ENCODE results near the gene FXYD6. TPM values are rescaled to one million over a fixed set of nuclear protein-coding genes. Genes with fewer than 3 reads are reported as not detected.

FXYD6 gene
- total RNA-seq, 4 donors from 2014 or later, result 4.8 to 15.9 (median 9.5) TPM

DNA sequence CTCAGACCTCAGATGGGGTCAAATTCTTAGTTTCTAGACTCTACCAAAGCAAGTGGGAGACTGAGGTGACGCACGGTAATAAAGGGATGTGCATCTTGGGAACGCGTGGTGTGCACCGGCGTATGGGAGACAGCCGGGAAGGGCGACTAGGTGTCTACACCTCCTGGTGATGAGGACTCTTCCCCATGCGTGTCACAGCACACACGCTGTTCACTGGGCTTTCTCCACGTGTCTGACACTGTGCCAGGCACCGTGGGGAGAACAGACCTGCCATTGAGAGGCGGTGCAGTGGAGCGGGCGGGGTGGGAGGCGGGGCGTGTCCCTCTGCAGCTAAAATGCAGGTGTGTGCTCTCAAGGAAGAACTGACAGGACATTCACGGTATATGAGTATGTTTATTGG lies 5.3 kb downstream of the FXYD6 start:
- DNase-seq (ENCODE audit: low spot score in 2 of 2), result no peak
- Histone ChIP-seq H3K36me3 (no peaks in the 10 kb centered on the region), H3K27ac (no peak overlapping the region), H3K9me3 (no peaks in the 10 kb centered on the region), H3K4me3 (no peak overlapping the region), H3K4me1 (peaks cover 37% of the 10 kb centered on the region), H3K27me3 (peaks cover 38% of the 10 kb centered on the region)
- TF ChIP-seq POLR2A (IDR thresholded peaks at IDR 0.05), result no peak
- TF ChIP-seq EP300 (IDR thresholded peaks at IDR 0.05), result no peak
- TF ChIP-seq, protein P1, sequence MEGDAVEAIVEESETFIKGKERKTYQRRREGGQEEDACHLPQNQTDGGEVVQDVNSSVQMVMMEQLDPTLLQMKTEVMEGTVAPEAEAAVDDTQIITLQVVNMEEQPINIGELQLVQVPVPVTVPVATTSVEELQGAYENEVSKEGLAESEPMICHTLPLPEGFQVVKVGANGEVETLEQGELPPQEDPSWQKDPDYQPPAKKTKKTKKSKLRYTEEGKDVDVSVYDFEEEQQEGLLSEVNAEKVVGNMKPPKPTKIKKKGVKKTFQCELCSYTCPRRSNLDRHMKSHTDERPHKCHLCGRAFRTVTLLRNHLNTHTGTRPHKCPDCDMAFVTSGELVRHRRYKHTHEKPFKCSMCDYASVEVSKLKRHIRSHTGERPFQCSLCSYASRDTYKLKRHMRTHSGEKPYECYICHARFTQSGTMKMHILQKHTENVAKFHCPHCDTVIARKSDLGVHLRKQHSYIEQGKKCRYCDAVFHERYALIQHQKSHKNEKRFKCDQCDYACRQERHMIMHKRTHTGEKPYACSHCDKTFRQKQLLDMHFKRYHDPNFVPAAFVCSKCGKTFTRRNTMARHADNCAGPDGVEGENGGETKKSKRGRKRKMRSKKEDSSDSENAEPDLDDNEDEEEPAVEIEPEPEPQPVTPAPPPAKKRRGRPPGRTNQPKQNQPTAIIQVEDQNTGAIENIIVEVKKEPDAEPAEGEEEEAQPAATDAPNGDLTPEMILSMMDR (IDR thresholded peaks at IDR 0.05), result no peak
- 63% methylated on average over 18 of the region's 18 CpGs for WGBS

DNA sequence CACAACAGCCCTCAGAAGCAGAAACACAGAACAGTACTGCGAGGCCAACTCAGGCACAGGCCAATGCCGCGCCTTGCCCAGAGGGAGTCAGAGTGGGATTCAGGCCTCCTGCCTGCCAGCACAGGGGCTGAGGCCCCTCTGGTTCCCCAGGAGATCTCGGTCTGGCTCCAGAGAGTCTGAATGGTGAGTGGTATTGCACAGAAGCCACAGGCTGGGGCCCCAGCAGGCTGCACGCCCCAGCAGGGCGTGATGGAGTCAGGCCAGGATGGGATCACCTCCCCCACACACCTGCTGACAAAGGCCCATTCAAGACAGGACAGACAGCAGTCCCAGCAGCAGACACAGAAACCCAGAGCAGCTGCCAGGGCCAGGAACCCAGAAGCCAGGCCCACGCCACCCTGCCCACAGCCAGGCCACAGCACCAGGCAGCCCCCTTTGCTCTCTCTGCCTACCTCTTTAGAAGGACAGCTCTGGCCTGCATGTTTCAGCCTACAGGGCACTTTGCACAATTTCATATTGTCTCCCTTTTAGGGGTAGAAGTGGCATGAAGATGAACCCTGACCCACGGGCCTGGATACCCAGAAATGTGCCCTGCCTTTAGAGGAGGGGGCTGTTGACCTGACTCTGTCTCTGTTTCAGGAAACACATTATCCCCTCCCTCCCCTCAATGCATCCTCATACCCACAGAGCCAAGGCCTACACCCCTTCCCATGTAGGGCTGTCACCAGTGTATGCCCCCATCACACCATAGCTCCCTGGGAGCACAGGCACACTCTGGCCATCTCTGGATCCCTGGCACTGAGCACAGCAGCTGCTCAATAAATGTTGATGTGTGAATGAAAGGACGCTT lies 6.1 kb downstream of the FXYD6 start:
- no peak for DNase-seq (ENCODE audit: low spot score in 2 of 2)
- H3K4me3 ChIP-seq, result no peak overlapping the region
- WGBS, result 78% methylated on average over 9 of the region's 9 CpGs
- H3K36me3 ChIP-seq, result no peaks in the 10 kb centered on the region
- peaks cover 29% of the 10 kb centered on the region for H3K4me1 ChIP-seq
- no peak for TF ChIP-seq POLR2A (IDR thresholded peaks at IDR 0.05)
- TF ChIP-seq POLR2AphosphoS5 (IDR thresholded peaks at IDR 0.05), result no peak
- no peak for TF ChIP-seq EP300 (IDR thresholded peaks at IDR 0.05)
- TF ChIP-seq, protein P1 (IDR thresholded peaks at IDR 0.05), result no peak
- H3K9me3 ChIP-seq, result no peaks in the 10 kb centered on the region
- H3K27ac ChIP-seq, result no peak overlapping the region
- H3K27me3 ChIP-seq, result peaks cover 30% of the 10 kb centered on the region

DNA sequence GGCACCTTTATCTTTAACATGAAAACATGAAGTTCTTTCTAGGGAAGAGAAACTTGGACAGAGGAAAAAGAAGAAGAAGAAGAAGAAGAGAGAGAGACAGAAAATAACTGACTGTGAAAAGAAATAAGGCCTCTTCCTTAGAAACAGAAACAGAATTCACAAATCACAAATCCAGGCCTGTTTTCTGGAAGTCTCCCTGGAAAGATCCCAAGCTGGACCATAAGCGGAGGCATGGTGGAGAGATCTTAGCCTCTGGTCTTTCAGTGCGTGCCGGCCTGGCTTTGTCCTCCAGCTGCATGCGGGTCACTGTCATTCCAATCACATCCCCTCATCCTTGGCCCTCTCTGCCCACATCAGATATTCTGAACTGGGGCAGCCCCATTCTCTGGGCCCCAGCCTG lies 6.9 kb downstream of the FXYD6 start:
- H3K4me1 ChIP-seq, result peaks cover 22% of the 10 kb centered on the region
- WGBS, result 63% methylated on average over 4 of the region's 4 CpGs
- no peaks in the 10 kb centered on the region for H3K36me3 ChIP-seq
- no peak for TF ChIP-seq POLR2A (IDR thresholded peaks at IDR 0.05)
- no peak for TF ChIP-seq EP300 (IDR thresholded peaks at IDR 0.05)
- TF ChIP-seq, protein P1 (IDR thresholded peaks at IDR 0.05), result no peak
- TF ChIP-seq POLR2AphosphoS5 (IDR thresholded peaks at IDR 0.05), result no peak
- no peaks in the 10 kb centered on the region for H3K9me3 ChIP-seq
- H3K27me3 ChIP-seq, result peaks cover 22% of the 10 kb centered on the region
- H3K27ac ChIP-seq, result no peak overlapping the region
- DNase-seq (ENCODE audit: low spot score in 2 of 2), result no peak
- H3K4me3 ChIP-seq, result no peak overlapping the region

DNA sequence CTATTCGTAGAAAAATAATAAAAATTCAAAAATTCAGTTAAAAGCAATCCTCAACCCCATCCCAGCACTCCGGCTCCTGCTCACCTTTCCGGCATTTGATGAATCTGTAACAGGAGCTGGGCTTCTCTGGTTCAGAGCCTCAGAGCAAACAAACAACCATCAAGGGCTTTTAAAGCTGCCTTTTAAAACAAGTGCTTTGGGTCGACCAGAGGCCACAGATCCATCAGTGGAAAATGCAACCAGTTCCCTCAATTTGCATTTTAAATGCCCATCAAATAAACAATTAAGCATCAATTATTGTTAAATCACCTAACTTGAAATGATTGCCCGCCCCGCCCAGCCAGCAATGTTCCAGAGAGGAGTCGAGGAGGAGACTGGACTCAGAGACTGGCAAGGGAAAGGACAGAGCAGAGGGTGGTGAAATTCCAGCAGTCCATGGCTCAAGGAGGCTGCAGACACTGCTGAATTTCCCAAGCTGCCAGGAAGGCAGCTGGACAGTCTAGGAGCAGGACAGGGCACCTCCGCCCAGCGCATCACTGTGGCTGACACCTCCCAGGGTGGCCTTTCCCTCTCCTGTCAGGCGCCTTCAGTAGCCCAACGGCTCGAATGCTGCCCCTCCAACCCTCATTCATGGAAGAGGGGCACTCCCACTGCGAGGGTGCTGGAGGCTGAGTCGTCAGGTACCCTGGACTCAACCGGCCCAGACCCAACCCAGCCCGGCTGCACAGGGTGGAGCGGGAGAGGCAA lies 7.5 kb downstream of the FXYD6 start:
- WGBS, result 89% methylated on average over 12 of the region's 17 CpGs
- no peak overlapping the region for H3K27ac ChIP-seq
- peaks cover 20% of the 10 kb centered on the region for H3K4me1 ChIP-seq

More for the DNA sequence above, 7.5 kb downstream of the FXYD6 start:
- no peak for DNase-seq (ENCODE audit: low spot score in 2 of 2)
- TF ChIP-seq POLR2AphosphoS5 (IDR thresholded peaks at IDR 0.05) (no peak), EP300 (IDR thresholded peaks at IDR 0.05) (no peak), POLR2A (IDR thresholded peaks at IDR 0.05) (no peak)
- TF ChIP-seq, protein P1 (IDR thresholded peaks at IDR 0.05), result no peak
- Histone ChIP-seq H3K36me3 (no peaks in the 10 kb centered on the region), H3K4me3 (no peak overlapping the region), H3K9me3 (no peaks in the 10 kb centered on the region), H3K27me3 (peaks cover 16% of the 10 kb centered on the region)
